Measurements from ENCODE around the gene VANGL1. TPM values are rescaled to one million over a fixed set of nuclear protein-coding genes. Genes with fewer than 3 reads are reported as not detected.

Gene VANGL1
- total RNA-seq, 2 experiments from 2014 or later: 16.4 to 19.3 TPM

Other genes with a start within 250 kb of the VANGL1 start
- not detected for gene CASQ2, start 126.7 kb downstream of the VANGL1 start, total RNA-seq
- gene NHLH2, start 199.2 kb downstream of the VANGL1 start, total RNA-seq: not detected